ENCODE measurements around the gene WIPI1.

The WIPI1 gene

GRCh38 chr17:68437979-68438822, 19.1 kb downstream of the WIPI1 start:
- peaks cover 35 to 94% of the 10 kb centered on the region in 2 experiments for H3K36me3 ChIP-seq (ENCODE audit: control insufficient read depth in 1 of 2, insufficient read depth in 2 of 2, low read depth in 1 of 2, low read length in 2 of 2)
- WGBS: 57% methylated on average over 13 of the region's 14 CpGs
- peaks cover 21% of the 10 kb centered on the region for H3K4me1 ChIP-seq (ENCODE audit: control insufficient read depth, insufficient read depth, low read depth, low read length)
- no peak overlapping the region for H3K4me3 ChIP-seq (ENCODE audit: insufficient read depth in 1 of 2, low read depth in 1 of 2, low read length in 2 of 2)
- peak overlapping the region; percentile 19 for H3K27ac ChIP-seq (ENCODE audit: low read length, poor library complexity, severe bottlenecking)
- peak overlapping the region; percentile 85 for H2AK5ac ChIP-seq (ENCODE audit: low read length, severe bottlenecking)
- peak; percentile 79 for DNase-seq
- H4K8ac ChIP-seq (ENCODE audit: low read length): peak overlapping the region; percentile 0
- H3K9me3 ChIP-seq (ENCODE audit: control insufficient read depth, low read length): no peaks in the 10 kb centered on the region
- peak overlapping the region; percentile 73 for H4K91ac ChIP-seq (ENCODE audit: low read length)
- peak overlapping the region; percentile 10 to 55 for H3K4ac ChIP-seq (ENCODE audit: low read depth in 1 of 2, low read length in 2 of 2)
- H3K23ac ChIP-seq (ENCODE audit: low read length in 2 of 2): no peak overlapping the region
- peak overlapping the region; percentile 11 to 68 for H2BK12ac ChIP-seq (ENCODE audit: low read length in 2 of 2)
- no peak overlapping the region for H3K4me2 ChIP-seq (ENCODE audit: low read length, poor library complexity, severe bottlenecking)
- H3K14ac ChIP-seq (ENCODE audit: low read length in 2 of 2): no peak overlapping the region
- peak overlapping the region; percentile 23 to 83 for H3K18ac ChIP-seq (ENCODE audit: low read depth in 1 of 2, low read length in 2 of 2)
- H3K79me1 ChIP-seq (replicated peaks; ENCODE audit: low read length, poor library complexity, severe bottlenecking): peaks cover 13% of the 10 kb centered on the region
- peak overlapping the region; percentile 42 for H2BK120ac ChIP-seq (ENCODE audit: low read depth, low read length)
- H2AFZ ChIP-seq (ENCODE audit: low read depth, low read length): no peak overlapping the region
- H3K9ac ChIP-seq (ENCODE audit: low read length): peak overlapping the region; percentile 27
- H3K27me3 ChIP-seq (ENCODE audit: control insufficient read depth in 1 of 2, insufficient read depth in 1 of 2, low read length in 2 of 2): no peaks in the 10 kb centered on the region
- H2BK15ac ChIP-seq (ENCODE audit: low read depth, poor library complexity, severe bottlenecking): no peak overlapping the region
- no peak overlapping the region for H2BK5ac ChIP-seq (ENCODE audit: low read depth, low read length, poor library complexity, severe bottlenecking)

- DNase-seq: peak; percentile 84
- 78% methylated on average over 20 of the region's 20 CpGs for WGBS
- no peak overlapping the region for H3K4me3 ChIP-seq (ENCODE audit: insufficient read depth in 1 of 2, low read depth in 1 of 2, low read length in 2 of 2)
Measured at GRCh38 chr17:68435876-68436842, 21.1 kb downstream of the WIPI1 start.

GRCh38 chr17:68435361-68435760, 21.9 kb downstream of the WIPI1 start:
- Histone ChIP-seq H2AK5ac (ENCODE audit: low read length, severe bottlenecking) (no peak overlapping the region), H2AFZ (ENCODE audit: low read depth, low read length) (no peak overlapping the region), H3K27me3 (ENCODE audit: control insufficient read depth in 1 of 2, insufficient read depth in 1 of 2, low read length in 2 of 2) (no peaks in the 10 kb centered on the region), H3K36me3 (ENCODE audit: control insufficient read depth in 1 of 2, insufficient read depth in 2 of 2, low read depth in 1 of 2, low read length in 2 of 2) (peaks cover 48 to 94% of the 10 kb centered on the region in 2 experiments), H3K18ac (ENCODE audit: low read depth in 1 of 2, low read length in 2 of 2) (no peak overlapping the region), H2BK15ac (ENCODE audit: low read depth, poor library complexity, severe bottlenecking) (no peak overlapping the region), H2BK120ac (ENCODE audit: low read depth, low read length) (no peak overlapping the region), H4K8ac (ENCODE audit: low read length) (no peak overlapping the region), H4K91ac (ENCODE audit: low read length) (no peak overlapping the region), H3K79me1 (replicated peaks; ENCODE audit: low read length, poor library complexity, severe bottlenecking) (peaks cover 11% of the 10 kb centered on the region), H3K4me3 (ENCODE audit: insufficient read depth in 1 of 2, low read depth in 1 of 2, low read length in 2 of 2) (no peak overlapping the region), H3K23ac (ENCODE audit: low read length in 2 of 2) (no peak overlapping the region), H3K4me1 (ENCODE audit: control insufficient read depth, insufficient read depth, low read depth, low read length) (peaks cover 13% of the 10 kb centered on the region), H3K14ac (ENCODE audit: low read length in 2 of 2) (no peak overlapping the region), H3K4ac (ENCODE audit: low read depth in 1 of 2, low read length in 2 of 2) (no peak overlapping the region), H3K9ac (ENCODE audit: low read length) (no peak overlapping the region), H2BK5ac (ENCODE audit: low read depth, low read length, poor library complexity, severe bottlenecking) (no peak overlapping the region), H3K27ac (ENCODE audit: low read length, poor library complexity, severe bottlenecking) (no peak overlapping the region), H3K4me2 (ENCODE audit: low read length, poor library complexity, severe bottlenecking) (no peak overlapping the region), H3K9me3 (ENCODE audit: control insufficient read depth, low read length) (no peaks in the 10 kb centered on the region), H2BK12ac (ENCODE audit: low read length in 2 of 2) (no peak overlapping the region)
- no peak for DNase-seq
- 98% methylated on average over 5 of the region's 6 CpGs for WGBS

More at GRCh38 chr17:68435876-68436842, 21.1 kb downstream of the WIPI1 start:
- Histone ChIP-seq H4K8ac (ENCODE audit: low read length) (peak overlapping the region; percentile 45), H3K9ac (ENCODE audit: low read length) (peak overlapping the region; percentile 40), H2BK120ac (ENCODE audit: low read depth, low read length) (no peak overlapping the region), H4K91ac (ENCODE audit: low read length) (peak overlapping the region; percentile 7), H3K4me2 (ENCODE audit: low read length, poor library complexity, severe bottlenecking) (no peak overlapping the region), H2BK5ac (ENCODE audit: low read depth, low read length, poor library complexity, severe bottlenecking) (no peak overlapping the region), H2BK15ac (ENCODE audit: low read depth, poor library complexity, severe bottlenecking) (no peak overlapping the region), H3K4ac (ENCODE audit: low read depth in 1 of 2, low read length in 2 of 2) (peak overlapping the region in 1 of 2 experiments; percentile 32), H3K23ac (ENCODE audit: low read length in 2 of 2) (no peak overlapping the region), H3K27me3 (ENCODE audit: control insufficient read depth in 1 of 2, insufficient read depth in 1 of 2, low read length in 2 of 2) (no peaks in the 10 kb centered on the region), H3K18ac (ENCODE audit: low read depth in 1 of 2, low read length in 2 of 2) (no peak overlapping the region), H3K79me1 (replicated peaks; ENCODE audit: low read length, poor library complexity, severe bottlenecking) (peaks cover 11% of the 10 kb centered on the region), H3K27ac (ENCODE audit: low read length, poor library complexity, severe bottlenecking) (no peak overlapping the region), H2AFZ (ENCODE audit: low read depth, low read length) (no peak overlapping the region), H3K9me3 (ENCODE audit: control insufficient read depth, low read length) (no peaks in the 10 kb centered on the region), H2AK5ac (ENCODE audit: low read length, severe bottlenecking) (no peak overlapping the region), H3K36me3 (ENCODE audit: control insufficient read depth in 1 of 2, insufficient read depth in 2 of 2, low read depth in 1 of 2, low read length in 2 of 2) (peaks cover 40 to 94% of the 10 kb centered on the region in 2 experiments), H3K4me1 (ENCODE audit: control insufficient read depth, insufficient read depth, low read depth, low read length) (peaks cover 14% of the 10 kb centered on the region), H2BK12ac (ENCODE audit: low read length in 2 of 2) (peak overlapping the region; percentile 20 to 92), H3K14ac (ENCODE audit: low read length in 2 of 2) (no peak overlapping the region)
